GM08714 (cell line): ENCODE data around the gene FGFR2.

Experiments used
- H3K4me3 ChIP-seq: fragments of 200-500 bp; sonication (Bioruptor generic); 2 replicates; pipeline ENCODE4 v1.5.1; 2014; ENCODE audit warnings: mild to moderate bottlenecking, low read length, inconsistent platforms
- ZNF274 ChIP-seq: IDR thresholded peaks from 2 replicates; pipeline ENCODE4 v1.6.1; 2012; ENCODE audit warnings: mild to moderate bottlenecking, low read depth, low read length

The FGFR2 gene

GRCh38 chr10:121583857-121584256 is 14.4 kb downstream of the FGFR2 start:
- H3K4me3 ChIP-seq: no peak overlapping the region
- no peak for TF ChIP-seq ZNF274

GRCh38 chr10:121583258-121583657 is 15.0 kb downstream of the FGFR2 start:
- TF ChIP-seq ZNF274: no peak
- no peak overlapping the region for H3K4me3 ChIP-seq

GRCh38 chr10:121580276-121581116 is 17.7 kb downstream of the FGFR2 start:
- H3K4me3 ChIP-seq: no peak overlapping the region

GRCh38 chr10:121579656-121580055 is 18.6 kb downstream of the FGFR2 start:
- TF ChIP-seq ZNF274: no peak
- no peak overlapping the region for H3K4me3 ChIP-seq

More at GRCh38 chr10:121580276-121581116, 17.7 kb downstream of the FGFR2 start:
- TF ChIP-seq ZNF274: no peak

GRCh38 chr10:121578965-121579364 is 19.3 kb downstream of the FGFR2 start:
- H3K4me3 ChIP-seq: no peak overlapping the region
- no peak for TF ChIP-seq ZNF274

- no peak for TF ChIP-seq ZNF274
- H3K4me3 ChIP-seq: no peak overlapping the region
Observed at GRCh38 chr10:121578298-121578697, 19.9 kb downstream of the FGFR2 start.

GRCh38 chr10:121577568-121577967 is 20.7 kb downstream of the FGFR2 start:
- no peak for TF ChIP-seq ZNF274
- H3K4me3 ChIP-seq: no peak overlapping the region

GRCh38 chr10:121576139-121576538 is 22.1 kb downstream of the FGFR2 start:
- TF ChIP-seq ZNF274: no peak
- H3K4me3 ChIP-seq: no peak overlapping the region

GRCh38 chr10:121574519-121575166 is 23.6 kb downstream of the FGFR2 start:
- no peak for TF ChIP-seq ZNF274
- no peak overlapping the region for H3K4me3 ChIP-seq

- TF ChIP-seq ZNF274: no peak
- H3K4me3 ChIP-seq: no peak overlapping the region
Observed at GRCh38 chr10:121573538-121573941, 24.7 kb downstream of the FGFR2 start.

GRCh38 chr10:121572859-121573537 is 25.2 kb downstream of the FGFR2 start:
- H3K4me3 ChIP-seq: no peak overlapping the region
- no peak for TF ChIP-seq ZNF274

GRCh38 chr10:121570315-121570714 is 27.9 kb downstream of the FGFR2 start:
- no peak for TF ChIP-seq ZNF274
- H3K4me3 ChIP-seq: no peak overlapping the region

GRCh38 chr10:121568275-121568674 is 30.0 kb downstream of the FGFR2 start:
- no peak overlapping the region for H3K4me3 ChIP-seq
- no peak for TF ChIP-seq ZNF274

GRCh38 chr10:121567569-121567968 is 30.7 kb downstream of the FGFR2 start:
- TF ChIP-seq ZNF274: no peak
- no peak overlapping the region for H3K4me3 ChIP-seq

GRCh38 chr10:121566755-121567154 is 31.5 kb downstream of the FGFR2 start:
- no peak for TF ChIP-seq ZNF274
- H3K4me3 ChIP-seq: no peak overlapping the region
